HepG2 (cell line): ENCODE data around the gene LMNTD1. TPM values are rescaled to one million over a fixed set of nuclear protein-coding genes. Genes with fewer than 3 reads are reported as not detected.

Experiments
- ATAC-seq: fragments of 200-7000 bp; cut with Tn5 transposase; 3 replicates; pipeline ENCODE4 v1.9.1; 2020; ENCODE audit warnings: mild to moderate bottlenecking, moderate library complexity
- BruUV-seq: library from RNA; stranded (reverse); fragments of 400-500 nt; replicated peaks from 2 replicates; lab custom pipeline; 2021; lab: Mats Ljungman, UMichigan
- CTCF ChIA-PET: fragments of 300-600 bp; formaldehyde crosslinking; extraction: SDS; loops from one replicate; lab custom pipeline; 2021; ENCODE audit warnings: low total read pairs, inconsistent platforms, low intra/inter-chr PET ratio; lab: Yijun Ruan, JAX
- POLR2A ChIA-PET: fragments of 350-600 bp; sonication (Branson Sonifier 250); formaldehyde crosslinking; loops from one replicate; lab custom pipeline; 2020; ENCODE audit warnings: antibody characterized with exemption, inconsistent platforms; lab: Yijun Ruan, JAX
- DNase-seq: peaks from one replicate; pipeline ENCODE4 v3.0.0-alpha.2; 2015; ENCODE audit warnings: low spot score
- FAIRE-seq: peaks from 3 replicates; lab custom pipeline; 2011; peaks lifted over from hg19 to GRCh38; lab: Jason Lieb, UNC
- H2AFZ ChIP-seq: one replicate; pipeline ENCODE4 v1.6.1; 2011; ENCODE audit warnings: low read length, inconsistent platforms
- H3K27ac ChIP-seq: fragments of 300-600 bp; 3 replicates; pipeline ENCODE4 v1.8.0; 2011; ENCODE audit warnings: mixed run types, mild to moderate bottlenecking, mixed read lengths, low read length, inconsistent platforms; ENCODE audit not compliant: insufficient read depth; ENCODE audit errors: extremely low read length
- H3K27me3 ChIP-seq, 2 experiments: fragments of 200-600 bp in 1 of 2; 2 replicates in 1 of 2; 3 replicates in 1 of 2; pipeline versions ENCODE4 v1.6.0 to v1.8.0; 2011; ENCODE audit warnings: low read length in 2 of 2, mild to moderate bottlenecking in 2 of 2, moderate library complexity in 2 of 2, inconsistent platforms in 1 of 2; ENCODE audit not compliant: insufficient read depth in 2 of 2, control insufficient read depth in 1 of 2
- H3K36me3 ChIP-seq, 2 experiments: fragments of 200-600 bp in 1 of 2; replicated peaks in 1 of 2; 2 replicates in 1 of 2; 3 replicates in 1 of 2; pipeline versions ENCODE4 v1.5.1 to v1.8.0; 2011; ENCODE audit warnings: low read length in 2 of 2, inconsistent platforms in 1 of 2; ENCODE audit not compliant: insufficient read depth in 2 of 2, control insufficient read depth in 1 of 2
- H3K4me1 ChIP-seq: 2 replicates; pipeline ENCODE4 v1.5.1; 2012; ENCODE audit warnings: low read length, inconsistent platforms; ENCODE audit not compliant: insufficient read depth
- H3K4me2 ChIP-seq: 2 replicates; pipeline ENCODE4 v1.6.0; 2011; ENCODE audit warnings: low read depth, low read length, inconsistent platforms
- H3K4me3 ChIP-seq, 3 experiments: fragments of 200-600 bp in 1 of 3; sonication (generic), shearing (Covaris generic) in 1 of 3; replicated peaks in 1 of 3; 2 replicates each; pipeline ENCODE4 v1.5.1; 2011 to 2016; ENCODE audit warnings: low read length in 3 of 3, inconsistent platforms in 2 of 3, low read depth in 2 of 3, mild to moderate bottlenecking in 2 of 3, control low read depth in 1 of 3, mixed read lengths in 1 of 3; ENCODE audit not compliant: insufficient read depth in 1 of 3
- H3K79me2 ChIP-seq: one replicate; pipeline ENCODE4 v1.6.1; 2011; ENCODE audit warnings: low read length, inconsistent platforms; ENCODE audit not compliant: insufficient read depth
- H3K9ac ChIP-seq: 2 replicates; pipeline ENCODE4 v1.6.0; 2011; ENCODE audit warnings: mild to moderate bottlenecking, low read depth, low read length, inconsistent platforms; ENCODE audit not compliant: insufficient read depth
- H3K9me3 ChIP-seq: 2 replicates; pipeline ENCODE4 v1.5.1; 2012; ENCODE audit warnings: mild to moderate bottlenecking, low read length
- H4K20me1 ChIP-seq: 2 replicates; pipeline ENCODE4 v1.6.0; 2011; ENCODE audit warnings: inconsistent platforms, mild to moderate bottlenecking, low read length, moderate library complexity; ENCODE audit not compliant: insufficient read depth
- AGO2 ChIP-seq: fragments of 200-400 bp; formaldehyde crosslinking; optimal IDR thresholded peaks from 2 replicates; pipeline ENCODE3; 2017; ENCODE audit warnings: mild to moderate bottlenecking, low read depth, low read length, moderate library complexity
- DRAP1 ChIP-seq: IDR thresholded peaks from 2 replicates; pipeline ENCODE4 v1.6.1; 2016; ENCODE audit warnings: missing genetic modification reagents, missing compliant biosample characterization
- HCFC1 ChIP-seq: fragments of 150-350 bp; IDR thresholded peaks from 2 replicates; pipeline ENCODE4 v1.6.1; 2014; ENCODE audit warnings: low read depth, low read length
- HDAC2 ChIP-seq: sonication (generic); formaldehyde crosslinking; IDR thresholded peaks from 2 replicates; pipeline ENCODE4 v1.4.0; 2020; ENCODE audit warnings: missing genetic modification reagents
- NONO ChIP-seq, 2 experiments: fragments of 450-650 bp in 1 of 2; sonication (generic) in 1 of 2; formaldehyde crosslinking in 1 of 2; IDR thresholded peaks in 1 of 2; conservative IDR thresholded peaks in 1 of 2; 2 replicates each; pipeline versions ENCODE4 v1.6.1 to v1.8.0; 2017 to 2022; ENCODE audit warnings: mild to moderate bottlenecking in 1 of 2, missing genetic modification reagents in 1 of 2, moderate library complexity in 1 of 2
- PAX8 ChIP-seq: sonication (generic); formaldehyde crosslinking; IDR thresholded peaks from 2 replicates; pipeline ENCODE4 v1.8.0; 2022; ENCODE audit warnings: mild to moderate bottlenecking, missing genetic modification reagents, borderline replicate concordance
- SATB2 ChIP-seq: sonication (generic); formaldehyde crosslinking; IDR thresholded peaks from 2 replicates; pipeline ENCODE4 v1.5.0; 2020; ENCODE audit warnings: missing genetic modification reagents
- SIN3A ChIP-seq: IDR thresholded peaks from 2 replicates; pipeline ENCODE4 v1.6.1; 2011; ENCODE audit warnings: low read depth, mild to moderate bottlenecking, control low read depth, low read length, borderline replicate concordance
- TBL1XR1 ChIP-seq: fragments of 150-350 bp; IDR thresholded peaks from 2 replicates; pipeline ENCODE4 v1.6.1; 2014; ENCODE audit warnings: borderline replicate concordance, low read length; ENCODE audit not compliant: partially characterized antibody
- ZFP36L1 ChIP-seq: sonication (generic); formaldehyde crosslinking; IDR thresholded peaks from 2 replicates; pipeline ENCODE4 v1.8.0; 2022; ENCODE audit warnings: mild to moderate bottlenecking, missing genetic modification reagents, moderate library complexity
- WGBS: methylation state at CpG from one replicate; pipeline ENCODE4 v1.1.6; 2017; ENCODE audit warnings: low lambda C conversion rate; 5-methylcytosine and 5-hydroxymethylcytosine counted together
- in situ Hi-C: cut with HindIII; loops from 2 replicates; pipeline ENCODE4 v1.10.0; 2017; ENCODE audit warnings: low pct_unique_long_range_greater_than_20kb; ENCODE audit not compliant: extremely low pct_ligation_motif_present
- intact Hi-C: fragments of 100-400 bp; cut with micrococcal nuclease; formaldehyde crosslinking; loops from one replicate; pipeline ENCODE4 v1.10.0; 2022; ENCODE audit not compliant: unreplicated experiment
- polyA plus RNA-seq, 8 experiments: library from polyadenylated mRNA; depleted of rRNA in 3 of 8; stranded (reverse) in 7 of 8; unstranded in 1 of 8; fragments of >200 nt; fragmentation: Illumina TruSeq in 4 of 8; extraction: Trizol in 4 of 8; gene quantifications; 2 replicates each; pipeline versions ENCODE4 v1.2.1 to v1.2.3, GENCODE V29; 2011 to 2016; ENCODE audit warnings: low read depth in 4 of 8, missing spikeins in 1 of 8, mixed read lengths in 1 of 8; ENCODE audit not compliant: insufficient read depth in 1 of 8
- total RNA-seq, 5 experiments: library from RNA; depleted of rRNA; stranded (reverse); fragments of >200 nt; fragmentation: Illumina TruSeq; extraction: Trizol; gene quantifications; 2 replicates each; pipeline ENCODE4 v1.2.3, GENCODE V29; 2016; ENCODE audit warnings: low read depth in 1 of 5

The LMNTD1 gene
- total and polyA plus RNA-seq, 2 of the 13 experiments (the other 11 are each of a cell fraction or from before 2014, with no cell fraction given): not detected

- H3K9me3 ChIP-seq: peaks cover 6% of the 10 kb centered on the region; the same call in 1 of the 2 replicates
- no peak for DNase-seq
- no peaks in the 10 kb centered on the region for H3K27me3 ChIP-seq
- H4K20me1 ChIP-seq: no peaks in the 10 kb centered on the region
- no peaks in the 10 kb centered on the region for H3K36me3 ChIP-seq
- no peak overlapping the region for H3K4me2 ChIP-seq
- no peak overlapping the region for H2AFZ ChIP-seq
- ChIA-PET CTCF (no interaction called here), POLR2A (no interaction called here)
- ATAC-seq: no peak
- H3K4me1 ChIP-seq: peaks cover 8% of the 10 kb centered on the region; the same call in 1 of the 2 replicates
- TF ChIP-seq PAX8 (no peak), HCFC1 (no peak), AGO2 (no peak), ZFP36L1 (CRISPR knock-in tag) (no peak), HDAC2 (CRISPR knock-in tag) (no peak), NONO (IDR thresholded peaks at IDR 0.05) (no peak), NONO (CRISPR knock-in tag; conservative IDR thresholded peaks at IDR 0.05) (no peak), TBL1XR1 (no peak), SIN3A (no peak), DRAP1 (CRISPR knock-in tag) (no peak), SATB2 (no peak)
- FAIRE-seq: no peak
- BruUV-seq: no TSS peak
- WGBS: 0% methylated on average over 2 of the region's 3 CpGs
- H3K9ac ChIP-seq: no peak overlapping the region
- no peak overlapping the region for H3K27ac ChIP-seq
- in situ Hi-C loops: no loop called here
- no peak overlapping the region for H3K4me3 ChIP-seq
- H3K79me2 ChIP-seq: no peaks in the 10 kb centered on the region
- intact Hi-C loops: no loop called here
Observed at GRCh38 chr12:25493682-25494081, 59.4 kb downstream of the LMNTD1 start.
